Mesenchymal stem cell (in vitro differentiated cells and primary cell): ENCODE data around the gene TRIM22.

ENCODE experiments used
- DNase-seq: peaks from one replicate; pipeline ENCODE4 v3.0.0-alpha.2; 2013
- H2AFZ ChIP-seq: one replicate; pipeline ENCODE4 v1.6.1; 2013; ENCODE audit warnings: low read depth, mild to moderate bottlenecking, control low read depth, inconsistent platforms, low read length, moderate library complexity
- H2AK5ac ChIP-seq: 2 replicates; pipeline ENCODE4 v1.6.1; 2013; ENCODE audit warnings: low read length, moderate library complexity, mild to moderate bottlenecking, inconsistent platforms; ENCODE audit not compliant: severe bottlenecking
- H2BK120ac ChIP-seq: one replicate; pipeline ENCODE4 v1.6.1; 2013; ENCODE audit warnings: low read depth, mild to moderate bottlenecking, inconsistent platforms, low read length, moderate library complexity
- H2BK12ac ChIP-seq, 2 experiments: one replicate each; pipeline ENCODE4 v1.6.1; 2013; ENCODE audit warnings: inconsistent platforms in 2 of 2, low read length in 2 of 2, mild to moderate bottlenecking in 2 of 2, moderate library complexity in 2 of 2, control low read depth in 1 of 2
- H2BK15ac ChIP-seq: one replicate; pipeline ENCODE4 v1.6.1; 2013; ENCODE audit warnings: mild to moderate bottlenecking, low read depth, inconsistent platforms; ENCODE audit not compliant: poor library complexity, severe bottlenecking
- H2BK5ac ChIP-seq: 2 replicates; pipeline ENCODE4 v1.6.1; 2013; ENCODE audit warnings: low read depth, mild to moderate bottlenecking, low read length, control low read depth, inconsistent platforms; ENCODE audit not compliant: poor library complexity, severe bottlenecking
- H3K14ac ChIP-seq, 2 experiments: one replicate each; pipeline ENCODE4 v1.6.1; 2013; ENCODE audit warnings: inconsistent platforms in 2 of 2, low read length in 2 of 2, control low read depth in 1 of 2, mild to moderate bottlenecking in 1 of 2, moderate library complexity in 1 of 2
- H3K18ac ChIP-seq, 2 experiments: one replicate each; pipeline ENCODE4 v1.6.1; 2013; ENCODE audit warnings: inconsistent platforms in 2 of 2, low read length in 2 of 2, control low read depth in 1 of 2, low read depth in 1 of 2, mild to moderate bottlenecking in 1 of 2
- H3K23ac ChIP-seq, 2 experiments: one replicate each; pipeline ENCODE4 v1.6.1; 2013; ENCODE audit warnings: inconsistent platforms in 2 of 2, low read length in 2 of 2, mild to moderate bottlenecking in 2 of 2, moderate library complexity in 2 of 2, control low read depth in 1 of 2
- H3K27ac ChIP-seq: 2 replicates; pipeline ENCODE4 v1.5.1; 2013; ENCODE audit warnings: mild to moderate bottlenecking, moderate library complexity, low read length, control low read depth, inconsistent platforms; ENCODE audit not compliant: poor library complexity, severe bottlenecking
- H3K27me3 ChIP-seq, 2 experiments: 2 replicates each; pipeline versions ENCODE4 v1.6.1 to v1.7.0; 2013; ENCODE audit warnings: low read length in 2 of 2, mild to moderate bottlenecking in 2 of 2, moderate library complexity in 2 of 2, control low read depth in 1 of 2, inconsistent platforms in 1 of 2; ENCODE audit not compliant: control insufficient read depth in 1 of 2, insufficient read depth in 1 of 2
- H3K36me3 ChIP-seq, 2 experiments: 2 replicates each; pipeline versions ENCODE4 v1.6.1 to v1.7.0; 2013; ENCODE audit warnings: low read length in 2 of 2, control low read depth in 1 of 2, inconsistent platforms in 1 of 2, low read depth in 1 of 2, mild to moderate bottlenecking in 1 of 2; ENCODE audit not compliant: insufficient read depth in 2 of 2, control insufficient read depth in 1 of 2
- H3K4ac ChIP-seq, 2 experiments: one replicate each; pipeline ENCODE4 v1.6.1; 2013; ENCODE audit warnings: inconsistent platforms in 2 of 2, low read length in 2 of 2, mild to moderate bottlenecking in 2 of 2, moderate library complexity in 2 of 2, control low read depth in 1 of 2, low read depth in 1 of 2
- H3K4me1 ChIP-seq: 2 replicates; pipeline ENCODE4 v1.6.1; 2013; ENCODE audit warnings: low read depth, low read length, control low read depth; ENCODE audit not compliant: control insufficient read depth, insufficient read depth
- H3K4me2 ChIP-seq: 2 replicates; pipeline ENCODE4 v1.6.1; 2013; ENCODE audit warnings: low read length, mild to moderate bottlenecking, inconsistent platforms; ENCODE audit not compliant: poor library complexity, severe bottlenecking
- H3K4me3 ChIP-seq, 2 experiments: 2 replicates each; pipeline versions ENCODE4 v1.5.1 to v1.7.0; 2013; ENCODE audit warnings: low read length in 2 of 2, mild to moderate bottlenecking in 2 of 2, control low read depth in 1 of 2, low read depth in 1 of 2; ENCODE audit not compliant: insufficient read depth in 1 of 2
- H3K79me1 ChIP-seq: replicated peaks from 2 replicates; pipeline ENCODE4 v1.6.1; 2013; ENCODE audit warnings: mild to moderate bottlenecking, control low read depth, low read length, inconsistent platforms; ENCODE audit not compliant: poor library complexity, severe bottlenecking
- H3K9ac ChIP-seq: 2 replicates; pipeline ENCODE4 v1.7.0; 2013; ENCODE audit warnings: mild to moderate bottlenecking, low read length, moderate library complexity
- H3K9me3 ChIP-seq: 2 replicates; pipeline ENCODE4 v1.7.0; 2013; ENCODE audit warnings: mild to moderate bottlenecking, low read length; ENCODE audit not compliant: control insufficient read depth
- H4K8ac ChIP-seq: one replicate; pipeline ENCODE4 v1.6.1; 2013; ENCODE audit warnings: inconsistent platforms, mild to moderate bottlenecking, low read length, moderate library complexity
- H4K91ac ChIP-seq: one replicate; pipeline ENCODE4 v1.6.1; 2013; ENCODE audit warnings: mild to moderate bottlenecking, low read length, inconsistent platforms
- WGBS: methylation state at CpG from one replicate; pipeline ENCODE4 v1.1.7; 2013; ENCODE audit warnings: mixed read lengths; 5-methylcytosine and 5-hydroxymethylcytosine counted together

The TRIM22 gene

DNA sequence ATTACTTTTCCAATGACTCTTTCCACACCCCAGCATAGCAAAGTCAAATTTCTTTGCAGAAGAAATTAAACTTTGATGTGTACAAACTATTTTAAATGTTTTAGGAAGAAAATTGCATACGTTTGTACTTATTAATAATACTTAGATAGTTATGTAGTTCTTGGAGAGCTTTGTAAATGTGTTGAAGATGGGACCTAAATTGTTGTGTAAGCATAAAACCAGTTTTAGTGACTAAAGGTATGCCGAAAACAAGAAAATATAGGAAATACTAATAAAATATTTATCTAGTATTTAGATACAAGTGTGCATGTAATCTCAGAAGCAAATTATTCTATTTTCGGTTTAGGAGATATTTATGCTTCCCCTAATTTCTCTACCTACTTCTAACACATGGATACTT lies 60.2 kb downstream of the TRIM22 start:
- no peak overlapping the region for H2BK15ac ChIP-seq
- no peak for DNase-seq
- no peaks in the 10 kb centered on the region for H3K9me3 ChIP-seq
- H2BK5ac ChIP-seq, result no peak overlapping the region
- WGBS, result 100% methylated on average over 1 of the region's 3 CpGs
- no peak overlapping the region for H4K8ac ChIP-seq
- no peaks in the 10 kb centered on the region for H3K36me3 ChIP-seq
- no peak overlapping the region for H3K14ac ChIP-seq
- H3K4ac ChIP-seq, result no peak overlapping the region
- no peak overlapping the region for H3K23ac ChIP-seq
- no peak overlapping the region for H3K27ac ChIP-seq
- H4K91ac ChIP-seq, result no peak overlapping the region
- no peak overlapping the region for H2BK120ac ChIP-seq
- H2AFZ ChIP-seq, result no peak overlapping the region
- H3K9ac ChIP-seq, result no peak overlapping the region
- H2AK5ac ChIP-seq, result no peak overlapping the region
- H2BK12ac ChIP-seq, result no peak overlapping the region
- H3K4me1 ChIP-seq, result no peaks in the 10 kb centered on the region
- no peak overlapping the region for H3K18ac ChIP-seq
- H3K27me3 ChIP-seq, result no peaks in the 10 kb centered on the region
- no peak overlapping the region for H3K4me2 ChIP-seq
- H3K79me1 ChIP-seq, result no peaks in the 10 kb centered on the region
- H3K4me3 ChIP-seq, result no peak overlapping the region

DNA sequence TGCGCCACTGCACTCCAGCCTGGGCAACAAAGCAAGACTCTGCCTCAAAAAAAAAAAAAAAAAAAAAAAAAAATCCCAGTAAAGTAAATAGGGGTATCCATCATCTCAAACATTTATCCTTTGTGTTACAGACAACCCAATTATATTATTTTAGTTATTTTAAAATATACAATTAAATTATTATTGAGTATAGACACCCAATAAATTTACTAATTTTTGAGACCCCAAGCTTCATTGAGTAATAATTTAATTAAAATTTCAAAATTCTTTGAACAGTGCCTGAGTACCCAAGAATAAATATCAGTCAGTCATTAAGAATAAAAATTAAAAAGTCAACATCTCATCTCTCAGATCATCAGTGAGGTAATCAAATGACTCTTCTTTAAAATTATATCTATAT lies 64.4 kb downstream of the TRIM22 start, which contains the start of gene OR52N4:
OR52N4 (plus strand) TSS at position 301 of the 400 bp plus-strand sequence. CDS start 498 bp downstream, outside the sequence.
- WGBS, result no CpG with 5 or more reads among the region's 1 CpG
- no peaks in the 10 kb centered on the region for H3K4me1 ChIP-seq

More for the DNA sequence above, 64.4 kb downstream of the TRIM22 start, which contains the start of gene OR52N4:
- DNase-seq, result no peak
- no peak within 1 kb of the TSS for H4K8ac ChIP-seq
- no peak within 1 kb of the TSS for H2AK5ac ChIP-seq
- no peak within 1 kb of the TSS for H3K4ac ChIP-seq
- H3K18ac ChIP-seq, result no peak within 1 kb of the TSS
- no peak within 1 kb of the TSS for H4K91ac ChIP-seq
- H2AFZ ChIP-seq, result no peak within 1 kb of the TSS
- no peak within 1 kb of the TSS for H3K4me2 ChIP-seq
- H2BK15ac ChIP-seq, result no peak within 1 kb of the TSS
- no peak within 1 kb of the TSS for H3K9ac ChIP-seq
- no peak within 1 kb of the TSS for H3K4me3 ChIP-seq
- H3K14ac ChIP-seq, result no peak within 1 kb of the TSS
- no peaks in the 10 kb centered on the region for H3K27me3 ChIP-seq
- H3K79me1 ChIP-seq, result no peaks in the 10 kb centered on the region
- no peaks in the 10 kb centered on the region for H3K36me3 ChIP-seq
- no peak within 1 kb of the TSS for H2BK5ac ChIP-seq
- H3K23ac ChIP-seq, result no peak within 1 kb of the TSS
- H2BK120ac ChIP-seq, result no peak within 1 kb of the TSS
- no peak within 1 kb of the TSS for H2BK12ac ChIP-seq
- H3K27ac ChIP-seq, result no peak within 1 kb of the TSS
- H3K9me3 ChIP-seq, result no peaks in the 10 kb centered on the region
